ENCODE measurements around the gene APBA3.

- TF ChIP-seq CTCF (IDR thresholded peaks at IDR 0.05), result no peak
- TF ChIP-seq POLR2A (IDR thresholded peaks at IDR 0.05), result no peak
These were observed 53.7 kb downstream of the APBA3 start for GRCh38 chr19:3707868-3708206.

Measured in Peyer's patch (tissue), 4 donors.